SU-DHL-6 (cell line): ENCODE data around the gene INTS1.
A peak's percentile ranks its signal among the peaks of the same experiment; 100 is the strongest.

ENCODE experiments used
- H2AFZ ChIP-seq: fragments of 200-600 bp; sonication (generic); 2 replicates; pipeline ENCODE4 v1.6.1; 2014; ENCODE audit warnings: low read depth, mild to moderate bottlenecking, moderate library complexity, mixed read lengths, antibody characterized with exemption, low read length; ENCODE audit not compliant: severe bottlenecking
- H3F3A ChIP-seq: fragments of 200-600 bp; shearing (Covaris generic); 2 replicates; pipeline ENCODE4 v1.6.0; 2016; ENCODE audit warnings: antibody characterized with exemption, mild to moderate bottlenecking; ENCODE audit not compliant: insufficient read depth
- H3K27ac ChIP-seq: fragments of 200-600 bp; sonication (generic); 2 replicates; pipeline ENCODE4 v1.5.1; 2016; ENCODE audit warnings: low read depth, mild to moderate bottlenecking, low read length, moderate library complexity, mixed read lengths
- H3K27me3 ChIP-seq: fragments of 200-600 bp; sonication (generic), shearing (Covaris generic); 2 replicates; pipeline ENCODE4 v1.6.0; 2014; ENCODE audit warnings: mild to moderate bottlenecking, low read length
- H3K36me3 ChIP-seq: fragments of 200-600 bp; sonication (generic); 2 replicates; pipeline ENCODE4 v1.6.1; 2014; ENCODE audit warnings: mild to moderate bottlenecking, low read length, mixed read lengths
- H3K4me2 ChIP-seq: fragments of 300-600, 200-600 bp; shearing (Covaris generic), sonication (generic); 2 replicates; pipeline ENCODE4 v1.6.0; 2014; ENCODE audit warnings: low read length, low read depth, mild to moderate bottlenecking; ENCODE audit not compliant: poor library complexity, severe bottlenecking
- H3K4me3 ChIP-seq: fragments of 200-600 bp; sonication (generic); 2 replicates; pipeline ENCODE4 v1.5.1; 2014; ENCODE audit warnings: antibody characterized with exemption, low read length, mild to moderate bottlenecking, mixed read lengths; ENCODE audit not compliant: insufficient read depth, poor library complexity, severe bottlenecking
- H3K79me2 ChIP-seq: fragments of 200-600 bp; sonication (generic); 2 replicates; pipeline ENCODE4 v1.6.1; 2014; ENCODE audit warnings: mild to moderate bottlenecking, low read length, moderate library complexity; ENCODE audit not compliant: insufficient read depth
- H3K9ac ChIP-seq: fragments of 200-600 bp; sonication (generic); 2 replicates; pipeline ENCODE4 v1.7.0; 2014; ENCODE audit warnings: mild to moderate bottlenecking, low read length
- H3K9me2 ChIP-seq: fragments of 200-600 bp; sonication (generic); replicated peaks from 2 replicates; pipeline ENCODE4 v1.6.1; 2014; ENCODE audit warnings: low read length; ENCODE audit not compliant: insufficient read depth
- H3K9me3 ChIP-seq: fragments of 200-600 bp; sonication (generic); 2 replicates; pipeline ENCODE4 v1.6.1; 2014; ENCODE audit warnings: low read length, mixed read lengths; ENCODE audit not compliant: insufficient read depth
- H4K20me1 ChIP-seq: fragments of 200-600 bp; sonication (generic); 2 replicates; pipeline ENCODE4 v1.6.1; 2014; ENCODE audit warnings: low read depth, mild to moderate bottlenecking, antibody characterized with exemption, low read length, moderate library complexity, mixed read lengths
- CTCF ChIP-seq: fragments of 200-600 bp; sonication (generic); IDR thresholded peaks from one replicate; pipeline ENCODE4 v1.5.1; 2017; ENCODE audit warnings: antibody characterized with exemption, mild to moderate bottlenecking, low read length, moderate library complexity; ENCODE audit not compliant: insufficient read depth, poor library complexity, severe bottlenecking
- EZH2phosphoT487 ChIP-seq: fragments of 200-600 bp; sonication (generic), shearing (Covaris generic); conservative IDR thresholded peaks from 2 replicates; pipeline ENCODE4 v1.6.1; 2018; ENCODE audit warnings: mild to moderate bottlenecking, antibody characterized with exemption, low read length, moderate library complexity, mixed read lengths

The INTS1 gene

GRCh38 chr7:1510780-1511154 is 6.6 kb upstream of the INTS1 start:
- no peak overlapping the region for H3K4me2 ChIP-seq
- no peak for TF ChIP-seq EZH2phosphoT487
- no peak for TF ChIP-seq CTCF
- no peaks in the 10 kb centered on the region for H3K36me3 ChIP-seq
- no peaks in the 10 kb centered on the region for H3K9me3 ChIP-seq
- H3K27ac ChIP-seq: no peak overlapping the region; the same call in 1 of the 2 replicates
- H3K9me2 ChIP-seq: no peaks in the 10 kb centered on the region
- H3K4me3 ChIP-seq: no peak overlapping the region
- H3F3A ChIP-seq: peaks cover 5% of the 10 kb centered on the region; the same call in 1 of the 2 replicates
- H4K20me1 ChIP-seq: no peaks in the 10 kb centered on the region
- no peak overlapping the region for H3K9ac ChIP-seq
- H3K79me2 ChIP-seq: no peaks in the 10 kb centered on the region
- no peaks in the 10 kb centered on the region for H3K27me3 ChIP-seq
- H2AFZ ChIP-seq: no peak overlapping the region

GRCh38 chr7:1509226-1509625 is 5.0 kb upstream of the INTS1 start:
- Histone ChIP-seq H3K9me3 (no peaks in the 10 kb centered on the region), H3K4me3 (no peak overlapping the region), H3K27ac (no peak overlapping the region), H3K9me2 (no peaks in the 10 kb centered on the region), H3K9ac (no peak overlapping the region), H3K27me3 (no peaks in the 10 kb centered on the region), H4K20me1 (no peaks in the 10 kb centered on the region), H3K4me2 (no peak overlapping the region), H2AFZ (no peak overlapping the region), H3F3A (peaks cover 5% of the 10 kb centered on the region; the same call in 1 of the 2 replicates), H3K79me2 (no peaks in the 10 kb centered on the region), H3K36me3 (no peaks in the 10 kb centered on the region)
- no peak for TF ChIP-seq CTCF
- no peak for TF ChIP-seq EZH2phosphoT487

GRCh38 chr7:1508277-1508758 is 4.1 kb upstream of the INTS1 start:
- Histone ChIP-seq H3K79me2 (peaks cover 8% of the 10 kb centered on the region), H3K9me3 (no peaks in the 10 kb centered on the region), H2AFZ (no peak overlapping the region), H4K20me1 (no peaks in the 10 kb centered on the region), H3K27me3 (no peaks in the 10 kb centered on the region), H3F3A (peaks cover 5% of the 10 kb centered on the region; the same call in 1 of the 2 replicates), H3K4me2 (no peak overlapping the region), H3K9ac (no peak overlapping the region), H3K9me2 (no peaks in the 10 kb centered on the region), H3K4me3 (no peak overlapping the region), H3K27ac (peak overlapping the region; percentile 38), H3K36me3 (no peaks in the 10 kb centered on the region)
- TF ChIP-seq CTCF: no peak
